ENCODE results near the gene ALDH3A1.

ALDH3A1 gene

GRCh38 chr17:19757536-19758180 is 9.6 kb upstream of the ALDH3A1 start:
- TF ChIP-seq SUZ12 (IDR thresholded peaks at IDR 0.05; ENCODE audit: extremely low read depth, insufficient read depth, insufficient read length) (no peak), ZNF274 (IDR thresholded peaks at IDR 0.05; ENCODE audit: low read depth, low read length) (no peak), YY1 (IDR thresholded peaks at IDR 0.05; ENCODE audit: insufficient read depth, insufficient read length) (no peak)
- no peak for DNase-seq (ENCODE audit: low read depth, low spot score)
- H3K9me3 ChIP-seq (ENCODE audit: insufficient read depth, low read length): no peaks in the 10 kb centered on the region
- no peaks in the 10 kb centered on the region for H3K27me3 ChIP-seq (ENCODE audit: insufficient read depth, insufficient read length)
- H3K36me3 ChIP-seq (ENCODE audit: insufficient read depth, insufficient read length, low read length): no peaks in the 10 kb centered on the region
- no peak overlapping the region for H3K9ac ChIP-seq (ENCODE audit: insufficient read length, low read depth)
- no peaks in the 10 kb centered on the region for H3K4me1 ChIP-seq (ENCODE audit: insufficient read depth, insufficient read length)
- H3K4me3 ChIP-seq (ENCODE audit: insufficient read length, low read depth): no peak overlapping the region

- H3K36me3 ChIP-seq (ENCODE audit: insufficient read depth, insufficient read length, low read length): no peaks in the 10 kb centered on the region
- no peak for TF ChIP-seq SUZ12 (IDR thresholded peaks at IDR 0.05; ENCODE audit: extremely low read depth, insufficient read depth, insufficient read length)
These were observed 8.4 kb upstream of the ALDH3A1 start for GRCh38 chr17:19756546-19756945.

GRCh38 chr17:19755821-19756510 is 7.9 kb upstream of the ALDH3A1 start:
- Histone ChIP-seq H3K4me3 (ENCODE audit: insufficient read length, low read depth) (no peak overlapping the region), H3K9me3 (ENCODE audit: insufficient read depth, low read length) (no peaks in the 10 kb centered on the region), H3K4me1 (ENCODE audit: insufficient read depth, insufficient read length) (no peaks in the 10 kb centered on the region), H3K36me3 (ENCODE audit: insufficient read depth, insufficient read length, low read length) (no peaks in the 10 kb centered on the region), H3K27me3 (ENCODE audit: insufficient read depth, insufficient read length) (no peaks in the 10 kb centered on the region), H3K9ac (ENCODE audit: insufficient read length, low read depth) (no peak overlapping the region)
- TF ChIP-seq ZNF274 (IDR thresholded peaks at IDR 0.05; ENCODE audit: low read depth, low read length) (no peak), YY1 (IDR thresholded peaks at IDR 0.05; ENCODE audit: insufficient read depth, insufficient read length) (no peak), SUZ12 (IDR thresholded peaks at IDR 0.05; ENCODE audit: extremely low read depth, insufficient read depth, insufficient read length) (no peak)
- no peak for DNase-seq (ENCODE audit: low read depth, low spot score)

More at GRCh38 chr17:19756546-19756945, 8.4 kb upstream of the ALDH3A1 start:
- no peak overlapping the region for H3K9ac ChIP-seq (ENCODE audit: insufficient read length, low read depth)
- no peaks in the 10 kb centered on the region for H3K4me1 ChIP-seq (ENCODE audit: insufficient read depth, insufficient read length)
- no peak overlapping the region for H3K4me3 ChIP-seq (ENCODE audit: insufficient read length, low read depth)
- H3K27me3 ChIP-seq (ENCODE audit: insufficient read depth, insufficient read length): no peaks in the 10 kb centered on the region
- DNase-seq (ENCODE audit: low read depth, low spot score): no peak
- H3K9me3 ChIP-seq (ENCODE audit: insufficient read depth, low read length): no peaks in the 10 kb centered on the region

GRCh38 chr17:19755392-19755791 is 7.3 kb upstream of the ALDH3A1 start:
- TF ChIP-seq ZNF274 (IDR thresholded peaks at IDR 0.05; ENCODE audit: low read depth, low read length) (no peak), SUZ12 (IDR thresholded peaks at IDR 0.05; ENCODE audit: extremely low read depth, insufficient read depth, insufficient read length) (no peak), YY1 (IDR thresholded peaks at IDR 0.05; ENCODE audit: insufficient read depth, insufficient read length) (no peak)
- Histone ChIP-seq H3K27me3 (ENCODE audit: insufficient read depth, insufficient read length) (no peaks in the 10 kb centered on the region), H3K9ac (ENCODE audit: insufficient read length, low read depth) (no peak overlapping the region), H3K4me3 (ENCODE audit: insufficient read length, low read depth) (no peak overlapping the region), H3K4me1 (ENCODE audit: insufficient read depth, insufficient read length) (no peaks in the 10 kb centered on the region), H3K36me3 (ENCODE audit: insufficient read depth, insufficient read length, low read length) (no peaks in the 10 kb centered on the region), H3K9me3 (ENCODE audit: insufficient read depth, low read length) (no peaks in the 10 kb centered on the region)
- DNase-seq (ENCODE audit: low read depth, low spot score): no peak

GRCh38 chr17:19753661-19754463 is 5.8 kb upstream of the ALDH3A1 start:
- Histone ChIP-seq H3K9ac (ENCODE audit: insufficient read length, low read depth) (no peak overlapping the region), H3K27me3 (ENCODE audit: insufficient read depth, insufficient read length) (no peaks in the 10 kb centered on the region), H3K9me3 (ENCODE audit: insufficient read depth, low read length) (no peaks in the 10 kb centered on the region), H3K36me3 (ENCODE audit: insufficient read depth, insufficient read length, low read length) (no peaks in the 10 kb centered on the region), H3K4me3 (ENCODE audit: insufficient read length, low read depth) (no peak overlapping the region), H3K4me1 (ENCODE audit: insufficient read depth, insufficient read length) (no peaks in the 10 kb centered on the region)
- TF ChIP-seq ZNF274 (IDR thresholded peaks at IDR 0.05; ENCODE audit: low read depth, low read length) (no peak), SUZ12 (IDR thresholded peaks at IDR 0.05; ENCODE audit: extremely low read depth, insufficient read depth, insufficient read length) (no peak), YY1 (IDR thresholded peaks at IDR 0.05; ENCODE audit: insufficient read depth, insufficient read length) (no peak)
- no peak for DNase-seq (ENCODE audit: low read depth, low spot score)

GRCh38 chr17:19753051-19753509 is 5.0 kb upstream of the ALDH3A1 start:
- Histone ChIP-seq H3K9ac (ENCODE audit: insufficient read length, low read depth) (no peak overlapping the region), H3K4me3 (ENCODE audit: insufficient read length, low read depth) (no peak overlapping the region), H3K36me3 (ENCODE audit: insufficient read depth, insufficient read length, low read length) (no peaks in the 10 kb centered on the region)

More at GRCh38 chr17:19753051-19753509, 5.0 kb upstream of the ALDH3A1 start:
- no peak for DNase-seq (ENCODE audit: low read depth, low spot score)
- no peaks in the 10 kb centered on the region for H3K9me3 ChIP-seq (ENCODE audit: insufficient read depth, low read length)
- H3K27me3 ChIP-seq (ENCODE audit: insufficient read depth, insufficient read length): no peaks in the 10 kb centered on the region
- TF ChIP-seq YY1 (IDR thresholded peaks at IDR 0.05; ENCODE audit: insufficient read depth, insufficient read length) (no peak), ZNF274 (IDR thresholded peaks at IDR 0.05; ENCODE audit: low read depth, low read length) (no peak), SUZ12 (IDR thresholded peaks at IDR 0.05; ENCODE audit: extremely low read depth, insufficient read depth, insufficient read length) (no peak)
- peaks cover 6% of the 10 kb centered on the region for H3K4me1 ChIP-seq (ENCODE audit: insufficient read depth, insufficient read length)

Measured in NT2/D1 (cell line).